ENCODE measurements around the gene DDA1. TPM values are rescaled to one million over a fixed set of nuclear protein-coding genes. Genes with fewer than 3 reads are reported as not detected.

The DDA1 gene
- total and polyA plus RNA-seq, 10 of the 15 experiments (the other 5 are each of a cell fraction or from before 2014, with no cell fraction given) = 0.76 to 71.0 (median 39.4) TPM

DNA sequence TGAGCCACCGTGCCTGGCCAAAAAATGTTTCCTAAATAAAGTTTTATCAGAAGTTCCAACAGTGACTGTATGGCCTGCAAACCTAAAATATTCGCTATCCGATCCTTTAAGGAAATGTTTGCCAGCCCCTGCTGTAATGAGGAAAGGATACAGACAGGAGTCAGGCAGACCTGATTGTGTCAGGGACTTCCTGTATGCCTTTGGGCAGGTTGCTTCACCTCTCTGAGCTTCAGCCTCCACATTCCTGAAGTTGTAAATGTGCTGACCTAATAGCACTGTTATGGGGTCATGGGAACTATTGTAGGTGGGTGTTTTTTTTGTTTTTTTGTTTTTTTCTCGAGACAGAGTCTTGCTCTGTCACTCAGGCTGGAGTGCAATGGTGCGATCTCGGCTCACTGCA, 12.4 kb upstream of the DDA1 start:
- Histone ChIP-seq H3K4me2 (ENCODE audit: control insufficient read depth, insufficient read depth) (no peak overlapping the region), H3K27ac (ENCODE audit: control insufficient read depth, insufficient read depth) (no peak overlapping the region), H3K79me2 (ENCODE audit: control insufficient read depth, insufficient read depth, low read length) (no peaks in the 10 kb centered on the region; the same call in 1 of the 2 replicates), H3K4me3 (no peak overlapping the region), H3K36me3 (ENCODE audit: control insufficient read depth in 2 of 2, insufficient read depth in 2 of 2, low read length in 1 of 2) (no peaks in the 10 kb centered on the region), H3K9ac (ENCODE audit: control insufficient read depth, insufficient read depth, low read length) (no peak overlapping the region), H2AFZ (ENCODE audit: control insufficient read depth, low read depth, low read length) (no peak overlapping the region), H4K20me1 (ENCODE audit: control insufficient read depth, insufficient read depth) (no peaks in the 10 kb centered on the region), H3K4me1 (ENCODE audit: control insufficient read depth, insufficient read depth, low read length) (peaks cover 5% of the 10 kb centered on the region), H3K9me3 (replicated peaks; ENCODE audit: control insufficient read depth, insufficient read depth, low read length) (no peaks in the 10 kb centered on the region; the same call in 1 of the 3 replicates), H3K27me3 (replicated peaks in 1 of 2; ENCODE audit: control insufficient read depth in 2 of 2, insufficient read depth in 2 of 2, low read length in 1 of 2) (no peaks in the 10 kb centered on the region)
- no peak for TF ChIP-seq MYB (IDR thresholded peaks at IDR 0.05; ENCODE audit: borderline replicate concordance, low read depth, low read length)
- TF ChIP-seq CBFB (IDR thresholded peaks at IDR 0.05; ENCODE audit: low read depth) = no peak
- no peak for TF ChIP-seq RAD21 (IDR thresholded peaks at IDR 0.05; ENCODE audit: insufficient read depth, low read depth, low read length)
- no peak for TF ChIP-seq RFX5 (IDR thresholded peaks at IDR 0.05; ENCODE audit: low read depth, low read length)
- no peak for TF ChIP-seq FOXK2 (IDR thresholded peaks at IDR 0.05)
- TF ChIP-seq, protein P1, sequence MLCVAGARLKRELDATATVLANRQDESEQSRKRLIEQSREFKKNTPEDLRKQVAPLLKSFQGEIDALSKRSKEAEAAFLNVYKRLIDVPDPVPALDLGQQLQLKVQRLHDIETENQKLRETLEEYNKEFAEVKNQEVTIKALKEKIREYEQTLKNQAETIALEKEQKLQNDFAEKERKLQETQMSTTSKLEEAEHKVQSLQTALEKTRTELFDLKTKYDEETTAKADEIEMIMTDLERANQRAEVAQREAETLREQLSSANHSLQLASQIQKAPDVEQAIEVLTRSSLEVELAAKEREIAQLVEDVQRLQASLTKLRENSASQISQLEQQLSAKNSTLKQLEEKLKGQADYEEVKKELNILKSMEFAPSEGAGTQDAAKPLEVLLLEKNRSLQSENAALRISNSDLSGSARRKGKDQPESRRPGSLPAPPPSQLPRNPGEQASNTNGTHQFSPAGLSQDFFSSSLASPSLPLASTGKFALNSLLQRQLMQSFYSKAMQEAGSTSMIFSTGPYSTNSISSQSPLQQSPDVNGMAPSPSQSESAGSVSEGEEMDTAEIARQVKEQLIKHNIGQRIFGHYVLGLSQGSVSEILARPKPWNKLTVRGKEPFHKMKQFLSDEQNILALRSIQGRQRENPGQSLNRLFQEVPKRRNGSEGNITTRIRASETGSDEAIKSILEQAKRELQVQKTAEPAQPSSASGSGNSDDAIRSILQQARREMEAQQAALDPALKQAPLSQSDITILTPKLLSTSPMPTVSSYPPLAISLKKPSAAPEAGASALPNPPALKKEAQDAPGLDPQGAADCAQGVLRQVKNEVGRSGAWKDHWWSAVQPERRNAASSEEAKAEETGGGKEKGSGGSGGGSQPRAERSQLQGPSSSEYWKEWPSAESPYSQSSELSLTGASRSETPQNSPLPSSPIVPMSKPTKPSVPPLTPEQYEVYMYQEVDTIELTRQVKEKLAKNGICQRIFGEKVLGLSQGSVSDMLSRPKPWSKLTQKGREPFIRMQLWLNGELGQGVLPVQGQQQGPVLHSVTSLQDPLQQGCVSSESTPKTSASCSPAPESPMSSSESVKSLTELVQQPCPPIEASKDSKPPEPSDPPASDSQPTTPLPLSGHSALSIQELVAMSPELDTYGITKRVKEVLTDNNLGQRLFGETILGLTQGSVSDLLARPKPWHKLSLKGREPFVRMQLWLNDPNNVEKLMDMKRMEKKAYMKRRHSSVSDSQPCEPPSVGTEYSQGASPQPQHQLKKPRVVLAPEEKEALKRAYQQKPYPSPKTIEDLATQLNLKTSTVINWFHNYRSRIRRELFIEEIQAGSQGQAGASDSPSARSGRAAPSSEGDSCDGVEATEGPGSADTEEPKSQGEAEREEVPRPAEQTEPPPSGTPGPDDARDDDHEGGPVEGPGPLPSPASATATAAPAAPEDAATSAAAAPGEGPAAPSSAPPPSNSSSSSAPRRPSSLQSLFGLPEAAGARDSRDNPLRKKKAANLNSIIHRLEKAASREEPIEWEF (IDR thresholded peaks at IDR 0.05; ENCODE audit: insufficient replicate concordance, low read depth, low read length) = no peak
- TF ChIP-seq WRNIP1 (IDR thresholded peaks at IDR 0.05; ENCODE audit: borderline replicate concordance, low read depth, low read length) = no peak
- no peak for TF ChIP-seq TARDBP (IDR thresholded peaks at IDR 0.05; ENCODE audit: borderline replicate concordance)
- no peak for TF ChIP-seq MYC (IDR thresholded peaks at IDR 0.05; ENCODE audit: insufficient read depth, insufficient read length, insufficient replicate concordance, low read length, severe bottlenecking)
- TF ChIP-seq, protein P2, sequence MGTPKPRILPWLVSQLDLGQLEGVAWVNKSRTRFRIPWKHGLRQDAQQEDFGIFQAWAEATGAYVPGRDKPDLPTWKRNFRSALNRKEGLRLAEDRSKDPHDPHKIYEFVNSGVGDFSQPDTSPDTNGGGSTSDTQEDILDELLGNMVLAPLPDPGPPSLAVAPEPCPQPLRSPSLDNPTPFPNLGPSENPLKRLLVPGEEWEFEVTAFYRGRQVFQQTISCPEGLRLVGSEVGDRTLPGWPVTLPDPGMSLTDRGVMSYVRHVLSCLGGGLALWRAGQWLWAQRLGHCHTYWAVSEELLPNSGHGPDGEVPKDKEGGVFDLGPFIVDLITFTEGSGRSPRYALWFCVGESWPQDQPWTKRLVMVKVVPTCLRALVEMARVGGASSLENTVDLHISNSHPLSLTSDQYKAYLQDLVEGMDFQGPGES (IDR thresholded peaks at IDR 0.05) = no peak
- no peak for TF ChIP-seq ETV6 (conservative IDR thresholded peaks at IDR 0.05 in 1 of 2, IDR thresholded peaks at IDR 0.05 in 1 of 2; ENCODE audit: borderline replicate concordance in 1 of 2, low read depth in 1 of 2)
- no peak for TF ChIP-seq MXI1 (IDR thresholded peaks at IDR 0.05; ENCODE audit: low read depth, low read length)
- TF ChIP-seq STAT3 (IDR thresholded peaks at IDR 0.05; ENCODE audit: low read depth, low read length) = no peak
- TF ChIP-seq STAT1 (conservative IDR thresholded peaks at IDR 0.05) = no peak
- TF ChIP-seq NR2C1 (IDR thresholded peaks at IDR 0.05) = no peak
- TF ChIP-seq ZSCAN29 (IDR thresholded peaks at IDR 0.05) = no peak
- TF ChIP-seq, protein P3, sequence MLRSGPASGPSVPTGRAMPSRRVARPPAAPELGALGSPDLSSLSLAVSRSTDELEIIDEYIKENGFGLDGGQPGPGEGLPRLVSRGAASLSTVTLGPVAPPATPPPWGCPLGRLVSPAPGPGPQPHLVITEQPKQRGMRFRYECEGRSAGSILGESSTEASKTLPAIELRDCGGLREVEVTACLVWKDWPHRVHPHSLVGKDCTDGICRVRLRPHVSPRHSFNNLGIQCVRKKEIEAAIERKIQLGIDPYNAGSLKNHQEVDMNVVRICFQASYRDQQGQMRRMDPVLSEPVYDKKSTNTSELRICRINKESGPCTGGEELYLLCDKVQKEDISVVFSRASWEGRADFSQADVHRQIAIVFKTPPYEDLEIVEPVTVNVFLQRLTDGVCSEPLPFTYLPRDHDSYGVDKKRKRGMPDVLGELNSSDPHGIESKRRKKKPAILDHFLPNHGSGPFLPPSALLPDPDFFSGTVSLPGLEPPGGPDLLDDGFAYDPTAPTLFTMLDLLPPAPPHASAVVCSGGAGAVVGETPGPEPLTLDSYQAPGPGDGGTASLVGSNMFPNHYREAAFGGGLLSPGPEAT (IDR thresholded peaks at IDR 0.05; ENCODE audit: low read depth) = no peak
- TF ChIP-seq BACH1 (IDR thresholded peaks at IDR 0.05; ENCODE audit: borderline replicate concordance) = no peak
- ChIA-PET POLR2A (interaction anchor here (0.6 to 0.8 kb wide), 2 partner anchors 12 to 50 kb away, joined by 3 read pairs; partner anchors contain the start of gene DDA1), SMC1A (ENCODE audit: uncharacterized antibody, unreplicated experiment) (interaction anchor here (0.8 kb wide), 1 partner anchor 94 kb away, joined by 3 read pairs; no protein-coding TSS in a partner anchor), RAD21 (ENCODE audit: unreplicated experiment) (interaction anchor here (0.8 to 1.1 kb wide), 2 partner anchors 8 to 12 kb away, joined by 3 to 4 read pairs; partner anchors contain the start of genes DDA1 and MRPL34), CTCF (interaction anchor here (0.6 to 1.8 kb wide), 2 partner anchors 8 to 70 kb away, joined by 3 to 8 read pairs; partner anchors contain the start of gene MRPL34)
- no TSS peak for BruUV-seq (replicated peaks)
- DNase-seq (ENCODE audit: low read depth, low spot score) (no peak), ATAC-seq (no peak), FAIRE-seq (no peak)
- in situ Hi-C loops (cut with MboI) (no loop called here), intact Hi-C loops (cut with micrococcal nuclease; ENCODE audit: unreplicated experiment) (no loop called here)
- WGBS (ENCODE audit: insufficient coverage, insufficient replicate concordance, low lambda C conversion rate, missing lambda C conversion rate) = 85% methylated on average over 6 of the region's 6 CpGs

Measured in GM12878 (cell line).